Measurements from ENCODE around the gene SFI1. TPM values are rescaled to one million over a fixed set of nuclear protein-coding genes. Genes with fewer than 3 reads are reported as not detected.
"Not testable (repeated sequence)": the region's sequence is repeated elsewhere in the genome, so short reads cannot be mapped to it uniquely, and the experiment has no call there.

The SFI1 gene
- total RNA-seq, 2 donors from 2014 or later, result 27.8 to 46.8 TPM

DNA sequence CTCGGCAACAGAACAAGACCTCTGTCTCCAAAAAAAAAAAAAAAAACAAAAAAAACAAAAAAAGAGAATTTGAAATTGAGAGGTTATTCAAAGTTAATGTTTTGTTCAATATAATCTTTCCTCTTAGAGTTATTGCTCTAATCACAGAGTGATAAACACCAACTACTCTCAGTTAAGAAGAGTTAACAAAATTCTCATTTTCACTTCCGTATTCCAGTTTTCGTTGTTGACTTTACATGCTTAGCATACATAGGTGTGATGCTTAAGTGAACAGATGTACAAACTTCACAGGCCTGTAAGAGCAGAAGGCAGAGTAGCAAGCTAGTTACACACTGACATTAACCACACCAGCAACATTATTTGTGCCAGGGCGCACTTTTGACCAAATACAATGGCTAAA is 19.0 kb upstream of the SFI1 start:
- no peak for DNase-seq

DNA sequence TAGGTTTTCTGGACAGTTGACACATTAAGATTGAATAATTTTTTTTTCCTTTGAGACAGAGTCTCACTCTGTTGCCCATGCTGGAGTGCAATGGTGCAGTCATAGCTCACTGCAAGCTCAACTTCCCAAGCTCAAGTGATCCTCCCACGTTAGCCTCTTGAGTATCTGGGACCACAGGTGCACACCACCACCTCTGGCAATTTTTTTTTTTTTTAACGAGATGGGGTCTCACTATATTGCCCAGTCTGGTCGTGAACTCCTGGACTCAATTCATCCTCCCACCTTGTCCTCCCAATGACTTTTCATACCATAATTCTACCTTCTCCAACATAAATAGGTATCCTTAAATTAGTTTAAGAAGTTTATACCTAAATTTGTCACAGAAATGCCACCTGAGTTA is 15.2 kb upstream of the SFI1 start:
- peaks cover 2 to 3% of the 10 kb centered on the region in 2 donors for H3K36me3 ChIP-seq (replicated peaks in 1 of 2; ENCODE audit: insufficient read depth in 1 of 2, low read depth in 2 of 2)
- intact Hi-C loops (cut with DNase I), result no loop called here

More for the DNA sequence above, 19.0 kb upstream of the SFI1 start:
- no peak overlapping the region for H3K27ac ChIP-seq
- H3K4me3 ChIP-seq, result no peak overlapping the region
- intact Hi-C loops (cut with DNase I), result no loop called here
- WGBS, 2 donors, result 69 to 78% methylated on average over 4 of the region's 4 CpGs
- H3K4me1 ChIP-seq, result no peaks in the 10 kb centered on the region
- no peak for ATAC-seq
- TF ChIP-seq, protein P1, sequence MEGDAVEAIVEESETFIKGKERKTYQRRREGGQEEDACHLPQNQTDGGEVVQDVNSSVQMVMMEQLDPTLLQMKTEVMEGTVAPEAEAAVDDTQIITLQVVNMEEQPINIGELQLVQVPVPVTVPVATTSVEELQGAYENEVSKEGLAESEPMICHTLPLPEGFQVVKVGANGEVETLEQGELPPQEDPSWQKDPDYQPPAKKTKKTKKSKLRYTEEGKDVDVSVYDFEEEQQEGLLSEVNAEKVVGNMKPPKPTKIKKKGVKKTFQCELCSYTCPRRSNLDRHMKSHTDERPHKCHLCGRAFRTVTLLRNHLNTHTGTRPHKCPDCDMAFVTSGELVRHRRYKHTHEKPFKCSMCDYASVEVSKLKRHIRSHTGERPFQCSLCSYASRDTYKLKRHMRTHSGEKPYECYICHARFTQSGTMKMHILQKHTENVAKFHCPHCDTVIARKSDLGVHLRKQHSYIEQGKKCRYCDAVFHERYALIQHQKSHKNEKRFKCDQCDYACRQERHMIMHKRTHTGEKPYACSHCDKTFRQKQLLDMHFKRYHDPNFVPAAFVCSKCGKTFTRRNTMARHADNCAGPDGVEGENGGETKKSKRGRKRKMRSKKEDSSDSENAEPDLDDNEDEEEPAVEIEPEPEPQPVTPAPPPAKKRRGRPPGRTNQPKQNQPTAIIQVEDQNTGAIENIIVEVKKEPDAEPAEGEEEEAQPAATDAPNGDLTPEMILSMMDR (IDR thresholded peaks at IDR 0.05), result no peak
- no peak for TF ChIP-seq POLR2A (IDR thresholded peaks at IDR 0.05)
- H3K36me3 ChIP-seq (replicated peaks in 1 of 2; ENCODE audit: insufficient read depth in 1 of 2, low read depth in 2 of 2), result peaks cover 2 to 3% of the 10 kb centered on the region in 2 donors
- H3K27me3 ChIP-seq, result no peaks in the 10 kb centered on the region
- H3K9me3 ChIP-seq, result no peaks in the 10 kb centered on the region

DNA sequence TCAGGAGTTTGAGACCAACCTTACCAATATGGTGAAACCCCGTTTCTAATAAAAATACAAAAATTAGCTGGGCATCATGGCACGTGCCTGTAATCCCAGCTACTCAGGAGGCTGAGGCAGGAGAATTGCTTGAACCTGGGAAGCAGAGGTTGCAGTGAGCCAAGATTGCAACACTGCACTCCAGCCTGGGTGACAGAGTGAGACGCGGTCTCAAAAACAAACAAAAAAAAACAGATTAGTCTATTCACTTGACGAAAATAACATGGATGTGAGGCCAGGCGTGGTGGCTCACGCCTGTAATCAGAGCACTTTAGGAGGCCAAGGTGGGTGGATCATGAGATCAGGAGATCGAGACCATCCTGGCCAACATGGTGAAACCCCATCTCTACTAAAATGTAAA is 13.9 kb upstream of the SFI1 start:
- WGBS, 2 donors, result 73 to 81% methylated on average over 8 of the region's 8 CpGs
- H3K4me3 ChIP-seq; H3K27ac ChIP-seq; DNase-seq; H3K27me3 ChIP-seq; H3K36me3 ChIP-seq (replicated peaks in 1 of 2; ENCODE audit: insufficient read depth in 1 of 2, low read depth in 2 of 2); intact Hi-C loops (cut with DNase I); ATAC-seq; H3K4me1 ChIP-seq; H3K9me3 ChIP-seq: not testable (repeated sequence)

More for the DNA sequence above, 15.2 kb upstream of the SFI1 start:
- ATAC-seq, result no peak
- no peak for TF ChIP-seq POLR2A (IDR thresholded peaks at IDR 0.05)
- TF ChIP-seq, protein P1 (IDR thresholded peaks at IDR 0.05), result no peak
- no peak for DNase-seq
- no peak overlapping the region for H3K4me3 ChIP-seq
- H3K9me3 ChIP-seq, result no peaks in the 10 kb centered on the region
- H3K27me3 ChIP-seq, result no peaks in the 10 kb centered on the region
- WGBS, 2 donors, result 87 to 89% methylated on average over 3 of the region's 3 CpGs
- no peaks in the 10 kb centered on the region for H3K4me1 ChIP-seq
- H3K27ac ChIP-seq, result no peak overlapping the region

DNA sequence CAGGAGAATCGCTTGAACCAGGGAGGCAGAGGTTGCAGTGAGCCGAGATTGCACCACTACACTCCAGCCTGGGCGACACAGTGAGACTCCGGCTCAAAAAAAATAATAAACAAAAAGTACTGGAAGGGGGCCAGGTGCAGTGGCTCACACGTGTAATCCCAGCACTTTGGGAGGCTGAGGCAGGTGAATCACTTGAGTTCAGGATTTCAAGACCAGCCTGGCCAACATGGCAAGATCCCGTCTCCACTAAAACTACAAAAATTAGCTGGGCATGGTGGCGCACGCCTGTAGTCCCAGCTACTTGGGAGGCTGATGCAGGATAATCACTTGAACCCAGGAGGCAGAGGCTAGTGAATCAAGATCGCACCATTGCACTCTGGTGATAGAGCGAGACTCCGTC is 10.0 kb upstream of the SFI1 start:
- intact Hi-C loops (cut with DNase I); H3K4me3 ChIP-seq; H3K27ac ChIP-seq; H3K9me3 ChIP-seq; H3K27me3 ChIP-seq; ATAC-seq; H3K36me3 ChIP-seq (replicated peaks in 1 of 2; ENCODE audit: insufficient read depth in 1 of 2, low read depth in 2 of 2); DNase-seq: not testable (repeated sequence)
- WGBS, 2 donors, result 82 to 90% methylated on average over 11 of the region's 11 CpGs
- peaks cover 21% of the 10 kb centered on the region for H3K4me1 ChIP-seq

DNA sequence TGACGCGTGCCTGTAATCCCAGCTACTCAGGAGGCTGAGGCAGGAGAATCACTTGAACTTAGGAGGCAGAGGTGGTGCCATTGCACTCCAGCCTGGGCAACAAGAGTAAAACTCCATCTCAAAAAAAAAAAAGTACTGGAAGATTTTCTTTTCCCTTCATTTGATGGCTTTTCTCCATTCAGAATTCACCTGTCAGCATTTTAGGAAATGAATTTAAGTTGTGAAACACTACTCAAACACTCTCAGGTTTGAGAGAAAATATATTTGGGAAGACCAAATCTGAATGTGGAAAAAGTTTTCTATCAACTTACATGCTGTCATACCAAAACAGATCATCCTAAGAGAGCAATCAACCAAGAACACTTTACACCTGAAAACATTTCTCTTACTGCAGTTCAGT is 9.4 kb upstream of the SFI1 start:
- no peak for DNase-seq
- H3K4me3 ChIP-seq, result no peak overlapping the region
- 96 to 100% methylated on average over 2 of the region's 2 CpGs for WGBS, 2 donors
- no peaks in the 10 kb centered on the region for H3K9me3 ChIP-seq
- no peak for TF ChIP-seq POLR2A (IDR thresholded peaks at IDR 0.05)
- TF ChIP-seq, protein P1 (IDR thresholded peaks at IDR 0.05), result no peak
- no peak for ATAC-seq
- intact Hi-C loops (cut with DNase I), result no loop called here
- H3K27ac ChIP-seq, result no peak overlapping the region
- H3K36me3 ChIP-seq (replicated peaks in 1 of 2; ENCODE audit: insufficient read depth in 1 of 2, low read depth in 2 of 2), result no peaks in the 10 kb centered on the region
- no peaks in the 10 kb centered on the region for H3K27me3 ChIP-seq
- peaks cover 21% of the 10 kb centered on the region for H3K4me1 ChIP-seq

DNA sequence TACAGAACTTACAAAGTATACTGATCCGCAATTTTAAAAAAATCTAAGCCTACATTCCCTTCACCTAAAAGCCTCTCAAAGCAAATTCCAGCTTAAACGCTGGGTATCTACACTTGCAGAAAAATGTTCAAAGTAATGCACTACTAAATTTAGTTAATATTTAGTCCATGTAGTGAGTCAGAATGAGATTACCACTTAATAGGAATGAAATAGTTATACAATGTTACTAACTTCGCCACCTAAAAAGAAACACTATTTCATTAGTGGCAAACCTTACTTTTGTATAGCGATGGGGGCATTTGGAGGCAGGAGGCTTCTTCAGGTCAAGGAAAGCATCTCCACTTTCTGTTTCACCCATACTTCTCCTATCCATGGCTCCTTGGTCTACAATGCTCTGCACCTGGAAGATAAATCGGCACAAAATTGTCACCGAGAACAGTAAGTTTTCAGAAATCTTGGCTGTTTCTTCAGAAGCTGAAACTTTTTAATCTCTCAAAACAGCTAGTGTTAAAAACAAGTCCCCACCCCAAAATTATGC is 7.9 kb upstream of the SFI1 start:
- Histone ChIP-seq H3K4me1 (peaks cover 21% of the 10 kb centered on the region), H3K36me3 (replicated peaks in 1 of 2; ENCODE audit: insufficient read depth in 1 of 2, low read depth in 2 of 2) (no peaks in the 10 kb centered on the region), H3K27me3 (no peaks in the 10 kb centered on the region), H3K9me3 (no peaks in the 10 kb centered on the region), H3K4me3 (no peak overlapping the region), H3K27ac (peak overlapping the region in 3 of 4 donors; percentile 95 to 99 (median 98))
- DNase-seq (no peak), ATAC-seq (no peak)
- TF ChIP-seq, protein P1 (IDR thresholded peaks at IDR 0.05), result no peak
- TF ChIP-seq POLR2A (IDR thresholded peaks at IDR 0.05), result no peak
- WGBS, 2 donors, result 45 to 46% methylated on average over 6 of the region's 6 CpGs
- intact Hi-C loops (cut with DNase I), result no loop called here
